Uterus (tissue), 2 donors: ENCODE measurements around the gene PCK1.

Source experiments
- CTCF ChIP-seq, 4 experiments: fragments of 200-600 bp in 2 of 4; fragments of 450-650 bp in 2 of 4; sonication (generic) in 2 of 4; IDR thresholded peaks; one replicate each; pipeline ENCODE4 v1.5.1; 2016 to 2019; ENCODE audit warnings: antibody characterized with exemption in 4 of 4, mild to moderate bottlenecking in 2 of 4, moderate library complexity in 1 of 4
- POLR2A ChIP-seq, 2 donors: fragments of 450-650 bp; IDR thresholded peaks; one replicate each; pipeline ENCODE4 v1.6.1; 2016; ENCODE audit warnings: antibody characterized with exemption in 2 of 2, mild to moderate bottlenecking in 1 of 2, moderate library complexity in 1 of 2

- TF ChIP-seq POLR2A (IDR thresholded peaks at IDR 0.05) (no peak), CTCF (IDR thresholded peaks at IDR 0.05) (no peak)
These were observed 26.0 kb downstream of the PCK1 start for GRCh38 chr20:57586943-57587277.
